Hypothalamus (tissue), 51 donors: ENCODE data around the gene MAP3K7CL.

Experiments used
- DNase-seq, 51 donors: peaks; one replicate each; lab custom pipeline; 2025; lab: John Stamatoyannopoulos, UW

The MAP3K7CL gene

DNA sequence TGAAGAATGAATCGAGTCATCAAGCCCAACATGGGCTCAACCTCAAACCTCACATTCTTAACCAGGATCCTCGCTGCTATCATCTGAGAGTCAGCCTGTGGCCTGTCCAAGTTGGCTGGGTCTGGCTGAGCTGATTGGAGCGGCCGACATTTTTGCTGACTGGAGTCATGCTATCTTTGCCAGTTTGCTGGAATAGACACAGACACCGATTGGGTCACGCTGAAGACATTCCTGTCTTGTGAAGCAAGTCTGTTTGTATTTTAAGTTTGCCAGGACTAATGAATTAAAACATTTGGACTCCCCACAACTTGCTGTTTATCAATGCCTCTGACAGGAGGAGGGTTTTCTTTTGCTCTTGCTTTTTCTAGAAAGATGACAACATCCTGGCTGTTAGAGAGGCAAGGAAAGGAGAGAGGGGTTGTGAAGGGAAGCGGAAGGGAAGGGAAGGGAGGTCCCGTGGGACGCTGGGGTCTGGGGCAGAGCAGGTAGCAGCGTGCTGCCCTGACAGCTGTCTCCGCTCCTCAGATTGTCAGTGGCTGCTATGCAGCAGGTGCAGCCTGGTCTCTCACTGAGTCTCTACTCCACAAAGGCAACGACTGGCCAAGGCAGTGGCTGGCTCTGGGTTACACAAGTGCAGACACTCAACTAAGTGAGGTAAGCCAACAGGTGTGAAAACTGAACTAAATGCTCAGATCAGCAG is at the start of gene MAP3K7CL:
Gene MAP3K7CL, plus strand, starts transcription at position 375 of the 700 bp plus-strand sequence. CDS start 2,701 bp downstream, outside the sequence.
- no peak for DNase-seq

DNA sequence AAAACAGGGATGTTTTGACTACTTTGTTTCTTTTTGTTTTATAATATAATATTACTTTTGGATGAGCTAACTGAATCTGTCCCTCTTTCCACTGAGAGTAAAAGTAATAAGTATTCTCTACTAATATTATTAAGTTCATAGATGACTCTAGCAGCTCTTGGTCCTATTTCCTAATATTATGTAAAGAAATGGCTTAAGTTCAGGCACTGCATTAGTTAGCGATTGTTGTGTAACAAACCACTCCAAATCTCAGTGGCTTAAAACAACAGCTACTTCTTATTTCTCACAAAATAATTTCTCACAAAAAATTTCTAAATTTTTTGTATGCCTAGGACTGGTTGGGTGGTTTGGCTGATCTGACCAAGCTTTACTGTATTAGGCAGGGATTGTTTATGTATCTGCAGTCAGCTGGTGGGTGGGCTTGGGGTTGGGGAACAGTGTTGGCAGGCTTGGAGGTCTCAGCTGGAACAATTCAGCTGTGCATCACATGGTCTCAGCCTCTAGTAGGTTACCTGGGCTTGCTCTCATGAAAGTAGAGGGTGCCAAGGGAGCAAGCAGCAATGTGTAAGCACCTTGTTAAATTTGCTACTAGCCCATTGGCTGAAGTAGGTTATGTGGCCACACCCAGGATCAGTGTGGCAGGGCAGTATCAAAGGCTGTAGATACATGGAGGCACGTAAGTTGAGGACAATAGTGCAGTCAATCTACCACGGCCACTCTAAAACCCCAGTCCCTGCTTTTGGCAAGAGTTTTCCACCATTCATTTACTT is 48.2 kb upstream of the MAP3K7CL start:
- no peak for DNase-seq

DNA sequence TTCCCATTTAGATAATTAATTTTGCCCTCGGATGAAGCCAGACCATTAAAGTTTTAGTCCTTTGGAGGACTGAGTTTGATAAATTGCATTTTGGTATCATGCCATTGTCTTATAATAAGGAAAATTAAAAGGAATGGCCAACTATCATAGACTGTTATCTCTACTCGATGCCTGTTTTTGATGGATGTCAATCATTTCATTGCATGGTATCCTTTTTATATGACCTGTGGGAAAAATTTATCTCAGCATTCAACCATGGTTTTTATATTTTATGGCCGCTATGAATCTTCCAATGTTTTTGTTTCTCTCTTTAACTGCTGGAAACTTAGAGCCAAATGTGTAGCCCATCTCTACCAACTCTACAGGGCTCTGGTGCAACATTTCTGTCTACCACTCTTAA is 47.1 kb upstream of the MAP3K7CL start:
- no peak for DNase-seq

DNA sequence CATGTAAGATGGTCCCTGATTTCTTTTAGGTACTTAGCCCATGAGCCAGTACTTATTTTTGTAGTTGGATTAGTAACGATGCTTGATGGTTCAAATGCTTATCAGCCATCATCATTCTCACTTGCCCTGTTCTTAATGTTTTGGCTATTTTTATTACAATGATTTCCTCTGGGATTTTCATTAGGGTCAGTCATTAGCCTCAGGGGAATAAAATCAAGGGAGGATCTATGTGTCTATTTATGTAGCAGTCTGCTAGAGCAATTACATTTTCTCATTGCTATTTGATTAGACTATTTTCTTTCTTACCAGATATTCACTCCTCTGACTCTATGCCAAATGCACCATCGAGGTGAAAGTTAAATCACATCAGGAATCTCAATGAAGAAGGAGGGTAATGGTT is 46.1 kb upstream of the MAP3K7CL start:
- no peak for DNase-seq

- DNase-seq = no peak
Measured at GRCh38 chr21:29085106-29085752, 45.2 kb upstream of the MAP3K7CL start.

DNA sequence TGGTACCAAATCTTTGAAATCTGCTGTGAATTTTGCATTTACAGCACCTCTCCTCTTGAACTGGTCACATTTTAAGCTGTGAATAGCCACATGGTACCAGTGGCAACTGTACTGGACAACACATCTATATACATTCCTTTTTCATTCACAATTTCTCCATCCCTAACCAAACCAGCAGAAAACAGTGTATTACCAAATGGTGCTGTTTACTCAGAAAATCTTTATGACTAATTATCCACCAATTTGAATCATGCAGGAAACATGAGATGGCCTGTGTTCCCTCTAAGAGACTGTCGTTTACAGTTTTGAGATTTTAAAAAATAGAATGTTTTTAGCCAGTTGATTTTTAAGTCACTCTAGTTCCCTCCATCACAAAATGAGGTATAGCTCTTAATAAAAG is 39.4 kb upstream of the MAP3K7CL start:
- no peak for DNase-seq

GRCh38 chr21:29092102-29092959 is 38.1 kb upstream of the MAP3K7CL start:
- no peak for DNase-seq

DNA sequence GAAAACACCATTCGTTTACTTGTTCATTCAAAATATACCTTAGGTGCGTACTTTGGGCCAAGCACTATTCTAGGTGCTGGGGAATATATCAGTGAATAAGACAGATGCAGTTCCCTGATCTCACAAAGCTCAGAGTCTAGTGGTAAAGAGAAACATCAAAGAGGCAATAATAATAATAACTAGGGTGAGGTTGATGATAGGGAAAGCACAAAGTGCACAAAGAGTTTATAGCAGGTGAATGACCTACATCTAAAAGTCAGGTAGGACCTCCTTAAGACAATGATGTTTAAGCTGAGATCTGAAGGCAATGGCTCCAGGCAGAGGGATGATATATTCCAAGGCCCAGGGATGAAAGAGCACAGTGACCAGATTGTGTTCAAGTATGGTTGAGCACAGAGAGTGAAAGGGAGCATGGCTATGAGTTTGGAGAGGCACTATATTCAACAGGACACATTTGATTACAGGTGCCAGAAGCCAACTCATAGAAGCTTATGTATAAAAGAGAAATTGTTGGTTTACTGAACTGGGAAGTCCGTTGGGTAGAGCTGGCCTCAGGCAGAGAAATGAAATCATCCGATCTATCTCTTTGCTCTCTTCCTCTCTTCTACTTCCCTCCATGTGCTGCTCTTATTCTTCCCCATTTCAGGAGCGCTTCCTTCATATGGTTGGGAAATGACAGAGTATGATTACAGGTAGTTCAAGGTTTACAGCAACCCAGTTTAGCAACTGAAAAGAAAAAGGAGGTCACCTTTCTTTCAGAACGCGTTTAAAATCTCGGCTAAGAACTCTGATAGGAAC is 34.0 kb upstream of the MAP3K7CL start:
- DNase-seq = no peak

DNA sequence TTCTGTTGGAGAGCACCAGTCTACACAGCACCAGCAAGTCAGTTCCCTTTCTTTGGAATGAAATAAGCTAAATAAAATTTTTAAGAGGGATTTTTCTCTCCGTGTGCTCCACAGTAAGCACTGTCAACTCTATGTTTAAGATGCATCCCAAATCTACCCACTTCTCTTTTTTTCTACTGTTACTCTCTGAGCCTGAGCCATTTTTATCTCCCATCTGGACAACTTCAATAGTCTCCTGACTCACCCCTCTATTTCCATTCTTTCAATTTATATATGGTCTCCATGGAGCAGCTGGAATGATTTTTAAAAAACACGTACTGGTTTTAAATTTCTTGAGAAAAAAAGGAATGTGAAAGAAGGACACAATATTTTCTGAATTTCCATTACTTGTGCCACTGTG is 32.3 kb upstream of the MAP3K7CL start:
- no peak for DNase-seq

DNA sequence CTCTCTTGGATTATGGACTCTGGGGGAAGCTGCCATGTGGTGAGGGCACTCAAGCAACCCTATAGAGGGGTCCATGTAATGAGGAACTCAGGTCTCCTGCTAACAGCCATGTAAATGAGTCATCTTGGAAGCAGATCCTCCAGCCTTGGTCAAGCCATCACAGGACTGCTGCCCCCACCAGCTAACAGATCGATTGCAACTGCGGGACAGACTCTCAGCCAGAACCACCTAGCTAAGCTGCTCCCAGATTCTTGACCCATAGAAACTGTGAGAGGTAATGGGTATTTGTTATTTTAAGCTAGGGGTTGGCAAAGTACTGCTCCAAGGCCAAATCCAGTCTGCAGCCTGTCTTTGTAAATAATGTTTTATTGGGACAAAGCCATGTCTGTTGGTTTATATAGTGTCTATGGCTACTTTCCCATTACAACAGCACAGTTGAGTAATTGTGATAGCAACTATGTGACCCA is 27.6 kb upstream of the MAP3K7CL start:
- no peak for DNase-seq

DNA sequence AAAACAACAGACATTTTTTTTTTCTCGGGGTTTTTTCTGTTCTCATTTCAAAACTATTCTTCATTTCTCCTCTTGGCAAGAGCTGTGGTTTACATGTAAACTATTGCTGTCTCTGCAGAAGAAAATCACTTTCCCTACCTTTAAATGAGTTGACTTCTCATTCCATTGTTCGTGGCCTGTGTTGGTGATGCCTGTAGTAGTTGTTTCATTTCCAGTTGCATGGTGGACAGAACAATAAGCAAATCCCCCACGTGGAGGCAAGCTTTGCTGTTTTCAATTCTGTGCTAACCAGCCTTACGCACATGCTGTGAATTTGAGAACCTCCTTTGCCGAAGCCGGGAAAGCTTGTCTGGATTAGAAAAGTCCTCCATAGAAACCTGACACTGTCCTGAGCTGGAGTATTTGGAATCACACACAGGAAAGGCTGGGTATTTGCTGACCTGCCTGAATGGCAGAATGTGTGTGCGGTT is 26.2 kb upstream of the MAP3K7CL start:
- no peak for DNase-seq

DNA sequence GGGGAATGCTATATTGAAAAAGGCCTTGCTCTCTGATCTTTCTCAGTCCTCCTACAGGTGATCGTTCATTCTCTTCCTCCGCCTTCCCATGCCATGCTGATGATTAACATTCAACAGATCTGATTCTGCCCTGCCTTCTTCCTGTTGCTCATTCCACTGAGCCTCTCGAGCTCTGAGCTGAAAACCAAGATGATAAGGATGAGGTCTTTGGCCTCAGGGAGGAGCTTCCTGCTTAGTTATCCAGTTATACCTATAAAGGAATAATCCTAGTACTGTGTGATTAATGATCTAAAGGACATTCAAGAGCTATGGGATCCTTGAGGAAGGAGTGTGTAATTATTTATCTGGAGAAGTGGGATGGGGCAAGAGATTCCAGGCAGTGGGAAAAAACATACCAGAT is 25.2 kb upstream of the MAP3K7CL start:
- no peak for DNase-seq

DNA sequence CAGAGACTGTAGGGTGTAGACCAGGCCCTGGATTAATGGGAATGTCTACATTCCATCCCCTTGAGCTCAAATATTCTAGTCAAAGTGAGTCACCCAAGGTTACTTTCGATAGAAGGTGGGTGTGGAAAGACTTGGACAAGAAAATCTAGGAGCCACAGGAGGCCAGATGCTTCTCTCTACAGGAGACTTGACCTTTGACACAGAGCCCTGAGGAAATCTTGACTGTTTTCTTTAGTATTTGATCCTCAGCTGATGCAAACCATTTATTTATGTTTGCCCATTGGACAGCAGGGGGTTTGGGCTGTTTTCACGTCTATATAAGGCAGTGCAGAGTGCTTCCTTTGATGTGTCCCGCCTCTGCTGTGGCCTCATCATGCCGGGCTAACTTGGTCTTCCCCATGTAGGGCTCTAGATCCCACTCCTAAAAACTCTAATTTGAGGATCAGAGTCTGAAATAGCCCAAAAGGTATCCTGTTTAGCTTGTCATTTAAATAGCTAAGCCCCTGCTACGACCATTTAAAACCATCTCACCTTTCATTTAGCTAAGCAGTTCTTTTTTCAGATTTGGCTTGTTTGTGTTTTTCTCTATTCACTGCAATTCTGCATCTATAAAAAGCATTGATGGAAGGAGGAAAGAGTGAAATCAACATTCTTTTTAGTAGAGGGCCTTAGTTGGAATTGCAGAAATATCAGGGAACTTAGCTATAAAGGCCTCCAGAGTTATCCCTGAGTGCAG is 15.5 kb upstream of the MAP3K7CL start:
- no peak for DNase-seq

GRCh38 chr21:29115899-29116298 is 14.5 kb upstream of the MAP3K7CL start:
- DNase-seq = no peak

- DNase-seq = no peak
Measured at GRCh38 chr21:29117372-29117955, 13.0 kb upstream of the MAP3K7CL start.

DNA sequence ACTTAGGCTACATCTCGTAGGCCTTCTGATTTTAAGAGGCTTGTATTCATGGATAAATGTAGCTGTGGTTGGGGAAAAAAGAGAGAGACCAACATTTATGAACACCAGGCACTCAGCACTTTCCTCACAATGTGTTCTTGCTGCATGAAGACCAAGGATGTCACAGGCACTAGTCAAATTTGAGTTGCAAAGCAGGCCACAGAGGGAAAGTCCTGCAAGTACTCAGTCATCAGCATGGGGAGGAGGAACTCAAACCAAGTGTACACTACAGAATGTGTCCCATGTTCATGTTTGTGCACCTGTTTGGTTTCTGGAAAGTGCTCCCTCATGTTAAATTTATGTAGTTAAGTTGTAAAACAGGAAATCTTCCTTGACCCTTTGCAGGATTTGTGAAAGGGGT is 8.7 kb upstream of the MAP3K7CL start:
- no peak for DNase-seq

DNA sequence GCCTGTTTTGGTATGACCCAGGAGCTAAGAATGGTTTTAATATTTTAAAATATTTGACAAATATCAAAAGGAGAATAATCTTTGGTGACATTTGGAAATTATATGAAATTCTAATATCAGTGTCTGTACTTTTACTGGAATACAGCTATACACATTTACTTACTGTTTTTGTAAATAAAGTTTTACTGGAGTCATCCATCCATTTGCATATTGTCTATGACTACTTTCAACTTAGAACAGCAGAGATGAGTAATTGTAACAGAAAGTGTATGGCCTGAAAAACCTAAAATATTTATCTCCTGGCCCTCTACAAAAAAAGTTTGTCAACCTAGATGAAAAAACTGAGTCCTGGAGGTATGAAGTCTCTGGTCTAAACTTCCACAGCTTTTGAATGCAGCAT is 5.8 kb upstream of the MAP3K7CL start:
- DNase-seq = no peak

- DNase-seq = no peak
Measured at GRCh38 chr21:29125191-29125590, 5.3 kb upstream of the MAP3K7CL start.

- no peak for DNase-seq
Measured at GRCh38 chr21:29125979-29126378, 4.5 kb upstream of the MAP3K7CL start.
